DMS53 treated with DMSO at 0.1 percent for 48 hours (cell line): ENCODE measurements around the gene TRDMT1.
A peak's percentile ranks its signal among the peaks of the same experiment; 100 is the strongest.

Experiments used
- DNase-seq: peaks from one replicate; lab custom pipeline; 2025; ENCODE audit not compliant: unreplicated experiment; lab: John Stamatoyannopoulos, UW

The TRDMT1 gene

DNA sequence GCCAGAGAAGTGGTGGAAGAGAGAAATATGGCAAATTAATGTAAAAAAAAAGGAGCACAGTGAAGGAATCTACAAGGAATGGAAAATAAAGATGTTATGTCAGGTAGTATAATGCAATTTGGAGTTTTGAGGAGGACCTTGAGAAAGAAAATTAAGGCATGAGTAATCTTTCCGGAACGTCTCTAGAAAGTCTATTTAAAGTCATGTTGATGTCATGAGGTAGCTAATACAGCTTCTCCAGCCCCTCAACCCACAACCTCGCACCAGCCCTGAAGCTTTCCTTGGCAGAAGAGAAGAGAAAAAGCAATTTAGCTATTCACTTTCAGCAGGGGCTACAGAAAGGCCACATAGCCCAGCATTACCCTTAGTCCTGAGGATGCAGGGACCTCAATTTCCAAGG, 22.5 kb downstream of the TRDMT1 start:
- DNase-seq = no peak

DNA sequence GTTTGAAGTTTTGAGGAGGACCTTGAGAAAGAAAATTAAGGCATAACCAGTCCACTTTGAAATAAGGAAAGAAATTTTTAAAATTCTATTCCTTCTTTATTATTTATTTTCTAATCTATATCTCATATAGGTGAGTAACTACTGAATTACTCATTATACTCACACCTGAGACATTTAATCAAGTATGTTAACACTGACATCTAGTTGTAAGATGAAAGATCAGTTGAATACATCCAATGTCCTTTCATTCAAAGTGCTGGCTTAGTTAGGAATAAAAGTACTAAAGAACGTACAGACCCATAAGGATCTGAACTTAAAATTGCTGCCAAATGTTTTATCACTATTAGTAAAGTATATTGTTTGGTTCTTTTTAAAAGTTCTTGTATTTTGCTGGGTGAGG, 23.5 kb downstream of the TRDMT1 start:
- no peak for DNase-seq

DNA sequence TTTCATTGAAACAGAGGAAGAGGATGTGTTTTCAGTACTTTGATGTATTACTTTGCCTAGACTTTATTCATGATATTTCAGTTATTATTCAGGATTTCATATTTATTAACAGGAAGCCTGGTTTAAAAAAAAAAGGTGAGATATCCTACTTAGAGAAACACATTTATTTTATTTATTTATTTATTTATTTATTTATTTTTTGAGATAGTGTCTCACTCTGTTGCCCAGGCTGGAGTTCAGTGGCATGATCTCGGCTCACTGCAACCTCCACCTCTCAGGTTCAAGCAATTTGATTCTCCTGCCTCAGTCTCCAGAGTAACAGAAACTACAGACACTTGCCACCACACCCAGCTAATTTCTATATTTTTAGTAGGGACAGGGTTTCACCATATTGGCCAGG, 24.5 kb downstream of the TRDMT1 start:
- no peak for DNase-seq

DNA sequence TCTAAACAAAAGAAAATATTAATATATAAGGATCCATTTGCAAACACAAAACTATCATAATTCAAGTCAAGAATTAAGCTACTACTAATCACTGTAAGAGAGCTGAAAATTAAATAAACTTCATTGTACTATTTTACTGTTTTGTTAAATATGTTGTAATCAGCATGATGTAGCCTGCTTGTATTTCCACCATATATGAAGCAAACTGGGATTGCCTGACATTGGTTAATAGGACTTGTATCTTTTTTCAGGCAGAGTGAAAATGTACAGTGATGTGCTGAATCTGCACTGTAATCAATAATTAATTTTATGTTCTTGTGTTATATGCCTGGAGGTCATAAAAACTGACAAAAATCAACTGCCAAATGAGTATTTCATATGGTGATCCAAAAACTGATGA, 25.4 kb downstream of the TRDMT1 start:
- no peak for DNase-seq

DNA sequence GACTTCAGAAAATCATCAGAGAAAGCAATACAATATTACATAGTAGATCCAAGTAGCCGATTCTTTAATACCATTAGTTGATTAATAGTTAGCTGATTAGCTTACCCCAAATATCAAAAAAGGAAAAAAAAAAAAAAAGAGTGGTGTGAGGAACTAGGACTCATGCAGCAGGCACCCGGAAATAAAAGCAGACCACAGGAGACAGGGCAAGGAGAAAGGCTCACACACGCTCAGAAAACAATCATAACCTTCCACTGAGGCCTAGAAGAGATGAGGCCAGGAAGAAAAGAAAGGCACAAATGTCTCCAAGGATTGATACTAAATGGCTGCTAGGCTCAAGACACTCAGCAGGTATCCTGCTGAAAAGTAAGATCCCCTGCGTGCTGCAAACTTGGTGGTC, 25.9 kb downstream of the TRDMT1 start:
- DNase-seq = no peak

DNA sequence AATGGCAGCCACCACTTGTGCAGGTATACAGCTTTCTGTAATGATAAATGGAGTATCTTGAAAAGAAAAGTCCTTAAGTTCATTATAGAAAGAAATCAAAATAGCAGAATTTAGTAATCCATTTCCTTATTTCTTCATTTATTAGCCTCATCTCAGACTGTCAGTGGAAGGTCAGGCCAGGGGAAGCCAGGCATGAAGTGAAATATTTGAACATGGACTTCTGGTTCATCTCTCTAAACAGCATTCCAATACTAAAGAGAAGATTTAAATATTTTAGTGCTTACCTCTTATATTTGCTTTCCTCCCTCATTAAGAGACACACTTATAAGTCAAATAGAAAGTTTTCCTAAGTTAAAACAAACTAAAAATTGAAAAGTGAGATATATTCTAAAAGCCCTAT, 26.8 kb downstream of the TRDMT1 start:
- no peak for DNase-seq

DNA sequence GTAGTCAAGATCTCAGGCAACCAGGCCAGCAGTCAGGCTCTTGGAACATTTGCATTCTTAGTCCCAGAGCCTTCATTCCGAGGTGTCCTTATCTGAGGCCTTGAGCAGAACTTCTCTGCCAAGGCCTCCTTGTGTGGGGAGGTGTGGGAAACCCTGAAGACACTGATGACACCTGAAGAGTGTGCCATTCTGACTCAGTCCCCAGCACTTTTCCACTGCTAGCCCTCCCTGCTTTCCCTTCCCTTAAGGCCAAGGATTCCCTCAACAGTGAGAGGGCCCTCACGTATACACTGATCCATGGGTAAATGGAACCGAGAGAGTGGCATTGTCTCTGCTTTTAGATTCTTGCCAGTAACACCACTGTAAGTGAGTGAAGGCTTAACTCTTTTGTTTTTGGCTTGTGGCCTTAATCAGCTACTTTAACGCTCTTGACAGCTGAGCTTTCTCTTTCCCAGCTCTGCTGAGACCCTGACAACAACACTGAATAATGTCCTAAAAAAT, 30.3 kb downstream of the TRDMT1 start:
- DNase-seq = no peak

DNA sequence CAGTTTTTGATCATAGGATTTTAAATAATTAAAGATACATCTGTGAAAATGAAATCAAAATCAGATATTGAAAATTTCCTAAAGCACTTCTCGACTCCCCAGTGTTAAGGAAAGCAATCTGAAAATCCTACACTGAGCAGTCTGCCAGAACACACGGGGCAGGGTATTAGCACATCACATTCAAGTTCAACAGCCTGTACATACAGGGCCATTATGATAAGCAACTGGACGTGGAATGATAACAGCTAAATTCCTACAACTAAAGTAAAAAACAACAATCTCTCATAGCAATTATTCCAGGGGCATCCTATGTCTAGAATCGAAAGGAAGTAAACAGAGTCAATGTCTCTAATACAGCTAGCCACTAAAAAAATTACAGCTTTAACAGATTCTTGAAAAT, 31.7 kb downstream of the TRDMT1 start:
- no peak for DNase-seq

DNA sequence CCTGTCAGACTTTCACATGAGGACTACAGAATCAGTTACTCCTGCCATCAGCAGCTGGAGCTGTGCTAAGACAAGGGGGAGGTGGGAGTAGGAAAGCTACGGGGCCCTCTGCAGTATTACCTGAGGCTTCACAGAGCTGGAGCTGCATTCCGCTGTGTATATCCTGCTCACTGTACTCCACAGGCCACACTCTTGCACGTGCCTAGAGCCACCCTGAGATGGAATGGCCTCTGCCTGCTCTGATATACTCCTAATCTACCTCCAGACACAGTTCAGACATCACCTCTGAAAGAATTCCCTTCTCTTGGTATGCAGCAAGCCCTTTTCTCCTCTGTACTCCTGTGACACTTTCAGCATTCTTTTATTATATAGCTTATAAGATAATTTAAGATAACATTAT, 34.8 kb downstream of the TRDMT1 start:
- no peak for DNase-seq

DNA sequence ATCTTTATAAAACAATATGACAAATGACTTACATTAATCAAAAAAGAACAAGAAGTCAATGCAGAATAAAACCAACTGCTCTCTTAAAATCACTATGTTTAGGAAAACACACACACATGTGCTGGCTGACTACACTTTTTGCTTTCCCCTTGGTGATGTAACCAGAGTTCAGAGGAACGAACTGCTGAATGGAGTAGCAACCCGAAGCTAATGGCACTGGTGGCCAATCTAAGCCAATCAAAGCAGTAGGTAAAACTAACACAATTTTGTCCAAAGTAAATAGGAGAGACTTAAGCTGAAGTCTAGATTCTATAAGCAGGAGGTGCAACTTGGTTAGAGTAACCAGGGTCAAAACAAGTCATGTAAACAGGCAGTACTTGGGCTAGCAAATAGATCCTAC, 38.6 kb downstream of the TRDMT1 start:
- DNase-seq = no peak

DNA sequence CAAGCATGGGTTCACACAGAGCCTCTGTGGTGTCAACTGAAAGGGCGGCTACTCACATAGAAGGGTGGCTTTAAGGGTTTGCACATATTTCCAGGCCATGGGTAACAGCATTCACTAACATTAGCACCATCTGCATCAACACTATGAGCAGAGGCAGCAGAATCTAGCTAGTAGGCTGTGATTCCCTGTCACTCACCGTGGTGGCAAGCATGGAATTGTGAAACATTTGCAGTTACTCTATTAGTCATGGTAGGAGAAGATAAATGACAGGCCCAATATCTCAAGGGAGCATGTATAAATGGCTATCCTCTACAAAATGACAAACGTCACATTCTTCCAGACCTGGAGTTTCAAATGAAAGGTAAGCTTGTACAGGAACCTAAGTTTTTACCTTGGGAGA, 39.7 kb downstream of the TRDMT1 start:
- DNase-seq = no peak

DNA sequence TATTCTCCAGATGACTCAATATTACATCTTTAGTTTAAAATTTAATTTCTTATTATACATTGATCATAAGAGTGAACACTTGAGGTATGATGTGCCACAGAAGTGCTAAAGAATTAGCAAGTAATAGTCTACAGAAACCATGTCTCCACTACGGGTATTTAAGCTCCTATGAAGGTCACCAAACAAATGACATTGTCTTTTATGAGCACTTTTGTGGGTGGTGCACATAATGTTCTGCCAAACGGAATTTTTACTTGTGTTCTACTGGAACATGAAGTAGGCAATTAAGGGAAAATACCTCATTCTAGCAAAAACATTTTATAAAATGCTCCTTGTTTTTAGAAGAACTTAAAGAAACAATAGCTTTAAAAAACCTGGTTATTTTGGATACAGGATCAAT, 44.4 kb downstream of the TRDMT1 start:
- DNase-seq = no peak

DNA sequence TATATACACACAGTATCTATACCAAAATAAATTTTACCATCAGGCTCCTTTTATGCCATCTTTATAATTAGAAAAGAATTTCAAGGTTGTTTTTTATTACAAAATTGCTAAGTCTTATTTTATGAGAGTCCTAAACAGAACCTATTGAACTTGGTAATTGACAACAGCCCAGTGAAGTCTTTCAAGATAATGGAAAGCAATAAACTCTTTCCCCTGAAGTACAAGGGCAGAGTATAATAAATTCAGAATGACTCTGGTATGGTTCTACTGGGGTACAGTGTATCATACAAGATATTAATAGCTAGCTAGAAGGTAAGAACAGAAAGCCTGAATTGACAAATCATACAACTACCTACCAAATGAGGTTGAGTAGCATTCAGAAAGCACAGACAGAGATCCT, 45.6 kb downstream of the TRDMT1 start:
- DNase-seq = no peak

DNA sequence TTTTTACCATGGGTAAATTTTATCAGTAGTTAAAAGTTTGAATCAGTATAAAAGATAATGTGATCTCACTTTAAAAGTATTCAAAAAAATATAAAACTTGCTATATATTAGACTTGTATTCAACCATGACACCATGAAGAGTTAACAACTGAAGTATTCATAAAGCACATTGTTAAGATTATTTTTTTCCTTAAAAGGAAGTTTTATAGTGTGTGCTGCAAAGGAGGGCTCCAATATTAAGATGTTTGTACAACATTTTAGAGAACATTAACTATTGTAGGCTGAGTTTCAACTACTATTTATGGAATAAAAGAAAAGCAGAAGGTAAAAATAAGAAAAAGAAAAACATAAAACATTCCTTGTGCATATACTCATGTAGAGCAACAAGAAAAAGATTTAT, 47.4 kb downstream of the TRDMT1 start:
- DNase-seq = no peak

DNA sequence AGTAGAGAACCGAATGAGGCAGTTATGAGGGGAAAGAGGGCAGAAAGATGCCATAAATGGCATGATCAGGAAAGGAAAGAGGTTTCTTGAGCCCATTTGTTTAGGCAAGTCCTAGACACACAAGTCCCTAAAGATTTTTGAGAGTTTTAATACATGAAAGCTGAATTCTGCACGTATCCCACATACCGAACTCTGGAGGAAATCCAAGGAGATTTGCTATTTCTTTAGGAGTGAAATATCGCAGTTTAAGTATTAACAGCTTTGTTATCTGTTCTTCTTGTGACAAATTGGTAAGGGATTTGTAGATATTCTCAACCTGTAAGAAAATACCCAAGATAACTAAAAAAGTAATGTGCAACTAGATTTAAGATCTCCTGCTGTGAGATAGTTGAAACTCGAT, 48.2 kb downstream of the TRDMT1 start:
- DNase-seq = no peak

DNA sequence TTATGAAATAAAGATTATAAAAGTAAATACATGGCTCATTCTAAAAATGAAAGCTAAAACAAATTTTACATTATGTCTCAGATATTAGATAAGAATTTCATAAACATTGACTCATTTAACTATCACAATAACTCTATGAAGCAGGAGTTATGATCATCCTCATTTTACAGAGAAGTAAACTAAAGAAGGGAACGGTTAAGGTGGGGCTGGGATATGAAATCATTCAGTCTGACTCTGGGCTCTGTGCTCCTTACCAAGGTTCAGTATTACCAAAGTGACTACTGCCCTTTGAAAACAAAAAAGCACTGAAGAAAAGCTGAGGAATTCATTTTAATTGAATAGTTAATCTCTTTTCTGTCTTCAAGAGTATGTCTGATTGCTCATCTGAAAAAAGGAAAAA, 49.8 kb downstream of the TRDMT1 start:
- no peak for DNase-seq

DNA sequence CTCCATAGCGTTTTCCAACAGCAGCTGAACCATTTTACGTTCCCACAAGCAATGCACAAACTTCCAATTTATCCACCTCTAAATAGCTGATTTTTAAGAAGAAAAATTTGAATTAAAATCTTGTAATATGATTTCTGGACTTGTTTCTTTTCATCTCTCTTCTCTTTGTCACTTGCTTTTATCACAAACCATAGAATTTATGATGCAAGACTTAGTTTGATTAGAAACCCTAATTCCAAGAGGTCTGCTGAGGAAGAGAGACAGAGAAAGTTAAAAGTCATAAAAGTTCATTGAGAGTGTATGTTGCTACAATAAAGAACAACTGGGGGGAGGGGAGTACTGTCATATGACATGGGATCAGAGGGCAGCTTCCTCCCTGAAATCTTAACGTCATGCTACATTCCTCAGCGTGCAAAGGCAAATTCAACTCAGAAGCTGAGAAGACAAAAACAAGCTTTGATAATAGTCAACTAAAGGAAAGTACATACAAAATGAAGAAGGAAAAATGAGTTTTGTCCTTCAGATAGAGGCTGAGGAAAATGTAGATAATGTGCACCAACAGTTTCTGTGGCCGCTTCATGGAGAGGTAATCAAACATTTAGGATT, 53.5 kb downstream of the TRDMT1 start:
- no peak for DNase-seq

DNA sequence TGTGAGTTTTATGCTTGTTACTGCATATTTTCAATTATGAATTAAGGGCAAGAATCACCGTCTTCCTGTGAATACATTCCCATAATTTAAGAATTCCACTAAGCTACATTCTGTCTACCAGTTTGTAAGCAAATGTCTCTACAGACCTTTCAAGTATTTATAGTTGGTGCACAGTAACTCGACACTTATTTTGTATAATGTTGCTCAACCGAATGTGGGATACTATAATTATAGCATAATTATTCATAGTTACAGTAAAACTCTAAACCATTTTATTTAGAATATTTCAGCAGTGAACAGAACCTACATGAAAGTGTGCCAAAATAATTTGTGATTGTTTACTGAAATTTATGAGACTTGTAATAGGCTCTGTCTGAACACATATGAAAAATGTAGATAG, 54.6 kb downstream of the TRDMT1 start:
- DNase-seq = no peak

DNA sequence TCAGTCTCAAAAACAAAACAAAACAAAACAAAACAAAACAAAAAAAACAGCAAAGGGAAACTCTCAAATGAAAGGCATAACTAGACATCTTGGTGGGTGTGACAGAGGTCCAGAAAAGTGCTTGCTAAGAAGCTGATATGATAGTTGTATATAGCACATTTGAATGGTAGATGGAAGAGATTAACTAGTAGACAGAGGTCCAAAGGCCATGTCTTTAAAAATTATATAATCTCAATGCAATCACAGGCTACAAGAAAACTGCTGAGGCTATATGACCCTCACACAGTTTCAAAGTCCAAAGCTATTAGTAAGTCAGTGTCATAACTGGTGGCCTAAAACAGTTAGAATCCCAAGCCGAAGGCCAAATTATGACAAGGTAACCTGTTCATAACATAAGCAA, 56.2 kb downstream of the TRDMT1 start:
- no peak for DNase-seq

DNA sequence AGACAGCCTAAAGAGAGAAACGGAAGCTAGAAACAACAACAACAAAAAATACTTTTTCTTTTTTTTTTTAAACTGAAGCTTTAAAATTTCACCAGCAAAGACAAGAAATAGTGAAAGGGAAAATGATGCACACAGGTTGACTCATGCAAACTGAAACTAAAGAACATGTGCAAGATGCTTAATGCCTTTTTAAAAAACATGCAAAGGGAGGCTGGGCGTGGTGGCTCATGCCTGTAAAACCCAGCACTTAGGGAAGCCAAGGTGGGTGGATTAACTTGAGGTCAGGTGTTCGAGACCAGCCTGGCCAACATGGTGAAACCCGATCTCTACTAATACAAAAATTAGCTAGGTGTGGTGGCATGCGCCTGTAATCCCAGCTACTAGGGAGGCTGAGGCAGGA, 56.7 kb downstream of the TRDMT1 start:
- no peak for DNase-seq

DNA sequence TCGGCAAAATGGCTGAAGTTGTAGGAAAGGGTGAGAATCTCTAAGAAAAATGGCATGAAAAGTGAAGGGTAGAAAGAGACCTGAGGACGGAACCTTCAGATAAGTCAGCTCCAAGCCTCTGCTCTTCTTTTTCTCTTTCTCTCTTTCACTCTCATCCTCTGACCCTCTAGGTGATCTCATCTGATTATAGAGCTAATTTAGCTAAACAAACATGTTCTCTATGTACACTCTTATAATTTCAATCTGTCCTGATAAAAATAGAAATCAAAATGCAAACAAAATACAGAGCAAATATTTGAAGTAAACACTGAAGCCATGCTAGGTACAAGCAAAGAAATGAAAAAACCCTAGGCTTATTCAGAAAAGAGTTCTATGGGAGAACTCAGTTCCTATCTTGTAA, 57.4 kb downstream of the TRDMT1 start:
- DNase-seq = peak; percentile 75

DNA sequence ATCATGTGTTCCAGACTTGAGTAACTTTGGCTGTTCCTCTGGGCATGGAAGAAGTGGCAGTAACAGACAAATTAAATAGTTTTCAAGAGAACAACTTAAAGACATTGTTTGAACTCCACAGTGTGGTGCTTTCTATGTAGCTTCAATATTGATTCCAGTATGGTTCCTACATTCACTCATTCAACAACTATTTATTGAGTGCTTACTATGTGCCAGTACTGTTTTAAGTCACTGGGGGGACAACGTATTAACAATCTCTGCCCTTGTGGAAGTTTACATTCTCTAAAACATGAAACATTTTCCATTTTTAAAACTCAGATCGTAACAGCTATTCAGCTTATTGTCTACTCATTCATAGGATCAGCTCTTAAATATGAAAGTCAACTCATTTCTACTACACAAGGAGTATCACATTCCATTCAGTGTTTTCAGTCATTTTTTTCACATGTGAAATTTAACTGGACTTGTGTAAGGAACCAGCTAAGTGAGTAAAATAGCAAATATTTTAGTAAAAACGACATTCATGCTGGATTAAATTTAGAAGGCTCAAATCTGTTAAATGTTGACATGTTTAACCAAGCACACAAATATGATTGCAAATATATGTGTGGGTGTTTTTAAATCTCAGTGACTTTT, 58.3 kb downstream of the TRDMT1 start:
- no peak for DNase-seq
